Mesothelial cell of epicardium (in vitro differentiated cells): ENCODE measurements around the gene EFNA4. TPM values are rescaled to one million over a fixed set of nuclear protein-coding genes. Genes with fewer than 3 reads are reported as not detected.

Experiments
- DNase-seq, 2 experiments: peaks; one replicate each; pipeline ENCODE4 v3.0.0; 2021; ENCODE audit warnings: low spot score in 2 of 2; ENCODE audit not compliant: unreplicated experiment in 2 of 2
- H3K27ac Mint-ChIP-seq: 2 replicates; pipeline ENCODE4 v1.8.0; 2021; ENCODE audit warnings: mixed read lengths
- H3K27me3 Mint-ChIP-seq: 2 replicates; pipeline ENCODE4 v1.8.0; 2021; ENCODE audit warnings: low read depth, mixed read lengths
- H3K36me3 Mint-ChIP-seq: 2 replicates; pipeline ENCODE4 v1.8.0; 2021; ENCODE audit warnings: mixed read lengths
- H3K4me1 Mint-ChIP-seq: 2 replicates; pipeline ENCODE4 v1.8.0; 2021; ENCODE audit warnings: mixed read lengths
- H3K4me3 Mint-ChIP-seq: 2 replicates; pipeline ENCODE4 v1.8.0; 2021; ENCODE audit warnings: mild to moderate bottlenecking, moderate library complexity, mixed read lengths
- H3K9me3 Mint-ChIP-seq: 2 replicates; pipeline ENCODE4 v1.8.0; 2021; ENCODE audit warnings: mixed read lengths
- CTCF ChIP-seq: fragments of 200-600 bp; sonication (generic); IDR thresholded peaks from one replicate; pipeline ENCODE4 v1.5.0; 2021; ENCODE audit warnings: antibody characterized with exemption; ENCODE audit not compliant: unreplicated experiment
- total RNA-seq: library from RNA; stranded (reverse); gene quantifications from 3 replicates; pipeline ENCODE4 v1.2.1, GENCODE V29; 2021

Gene EFNA4
- total RNA-seq, 1 donor from 2014 or later: 31.2 TPM

GRCh38 chr1:155017041-155017945, 46.2 kb upstream of the EFNA4 start:
- Mint-ChIP-seq H3K4me1 (peaks cover 10% of the 10 kb centered on the region), H3K27me3 (no peaks in the 10 kb centered on the region)
- TF ChIP-seq CTCF: peak; percentile 87

GRCh38 chr1:155017946-155018316, 45.6 kb upstream of the EFNA4 start:
- H3K27ac Mint-ChIP-seq: no peak overlapping the region
- H3K27me3 Mint-ChIP-seq: no peaks in the 10 kb centered on the region
- TF ChIP-seq CTCF: no peak
- H3K4me3 Mint-ChIP-seq: peak overlapping the region; percentile 56
- DNase-seq: no peak
- no peaks in the 10 kb centered on the region for H3K36me3 Mint-ChIP-seq
- H3K9me3 Mint-ChIP-seq: no peaks in the 10 kb centered on the region
- H3K4me1 Mint-ChIP-seq: peaks cover 13% of the 10 kb centered on the region

More at GRCh38 chr1:155017041-155017945, 46.2 kb upstream of the EFNA4 start:
- Mint-ChIP-seq H3K9me3 (no peaks in the 10 kb centered on the region), H3K27ac (peak overlapping the region; percentile 66), H3K36me3 (no peaks in the 10 kb centered on the region), H3K4me3 (peak overlapping the region; percentile 56)
- DNase-seq: peak; percentile 71 to 91

GRCh38 chr1:155018617-155019348, 44.8 kb upstream of the EFNA4 start:
- Mint-ChIP-seq H3K36me3 (no peaks in the 10 kb centered on the region), H3K9me3 (no peaks in the 10 kb centered on the region), H3K4me1 (peaks cover 14% of the 10 kb centered on the region), H3K27ac (no peak overlapping the region), H3K4me3 (no peak overlapping the region), H3K27me3 (no peaks in the 10 kb centered on the region)
- no peak for TF ChIP-seq CTCF
- DNase-seq: no peak

- no peaks in the 10 kb centered on the region for H3K9me3 Mint-ChIP-seq
- H3K27ac Mint-ChIP-seq: peak overlapping the region; percentile 17
- no peak for DNase-seq
- no peaks in the 10 kb centered on the region for H3K27me3 Mint-ChIP-seq
- H3K36me3 Mint-ChIP-seq: no peaks in the 10 kb centered on the region
- H3K4me3 Mint-ChIP-seq: no peak overlapping the region
- H3K4me1 Mint-ChIP-seq: peaks cover 14% of the 10 kb centered on the region
- no peak for TF ChIP-seq CTCF
These were observed 43.9 kb upstream of the EFNA4 start for GRCh38 chr1:155019377-155020245.

GRCh38 chr1:155022136-155022926, 41.2 kb upstream of the EFNA4 start:
- H3K4me1 Mint-ChIP-seq: peaks cover 14% of the 10 kb centered on the region
- no peaks in the 10 kb centered on the region for H3K9me3 Mint-ChIP-seq
- no peaks in the 10 kb centered on the region for H3K27me3 Mint-ChIP-seq
- no peak for TF ChIP-seq CTCF
- no peak overlapping the region for H3K27ac Mint-ChIP-seq
- no peak overlapping the region for H3K4me3 Mint-ChIP-seq
- H3K36me3 Mint-ChIP-seq: no peaks in the 10 kb centered on the region
- DNase-seq: no peak
